ENCODE data around the gene FCRL4. TPM values are rescaled to one million over a fixed set of nuclear protein-coding genes. Genes with fewer than 3 reads are reported as not detected.

FCRL4 gene
- 1 to 10 TPM in 1 of 4 donors, not detected in 3; 2.5 TPM for total RNA-seq

DNA sequence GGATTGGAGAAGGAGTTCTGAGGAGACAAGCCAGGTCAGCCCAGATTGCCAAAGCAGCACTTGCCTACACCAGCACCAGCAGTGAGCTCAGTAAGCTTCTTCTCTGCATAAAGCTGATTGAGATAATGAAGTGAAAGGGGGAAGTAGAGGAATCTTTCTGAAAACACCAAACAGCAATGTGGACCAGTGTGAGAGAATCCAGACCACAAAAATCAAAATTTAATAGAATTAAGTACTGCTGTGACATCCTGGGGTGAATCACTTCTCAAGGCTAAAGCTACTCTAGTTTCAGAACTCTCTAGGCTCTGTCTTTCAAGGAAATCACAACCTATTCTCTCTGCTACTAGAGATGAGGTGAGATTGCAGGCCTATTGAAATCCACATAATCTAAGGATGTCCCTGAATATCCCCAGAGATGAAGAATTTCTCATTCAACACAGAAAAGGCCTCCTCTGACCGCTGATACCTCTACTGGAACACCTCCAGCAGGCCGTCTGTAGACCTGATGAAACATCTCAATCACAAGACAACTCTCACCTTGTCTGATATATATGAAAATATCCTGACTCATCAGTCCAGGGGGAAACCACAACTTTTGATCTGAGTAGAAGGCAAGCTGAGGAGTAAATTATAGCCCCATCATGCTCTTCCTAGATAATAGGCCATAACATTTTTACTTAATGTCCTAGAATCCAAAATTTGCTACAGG is at the start of gene FCRL4:
Gene FCRL4, minus strand, starts transcription at position 127 of the 709 bp plus-strand sequence. CDS start 141 bp downstream, outside the sequence.
- TF ChIP-seq, protein P1, sequence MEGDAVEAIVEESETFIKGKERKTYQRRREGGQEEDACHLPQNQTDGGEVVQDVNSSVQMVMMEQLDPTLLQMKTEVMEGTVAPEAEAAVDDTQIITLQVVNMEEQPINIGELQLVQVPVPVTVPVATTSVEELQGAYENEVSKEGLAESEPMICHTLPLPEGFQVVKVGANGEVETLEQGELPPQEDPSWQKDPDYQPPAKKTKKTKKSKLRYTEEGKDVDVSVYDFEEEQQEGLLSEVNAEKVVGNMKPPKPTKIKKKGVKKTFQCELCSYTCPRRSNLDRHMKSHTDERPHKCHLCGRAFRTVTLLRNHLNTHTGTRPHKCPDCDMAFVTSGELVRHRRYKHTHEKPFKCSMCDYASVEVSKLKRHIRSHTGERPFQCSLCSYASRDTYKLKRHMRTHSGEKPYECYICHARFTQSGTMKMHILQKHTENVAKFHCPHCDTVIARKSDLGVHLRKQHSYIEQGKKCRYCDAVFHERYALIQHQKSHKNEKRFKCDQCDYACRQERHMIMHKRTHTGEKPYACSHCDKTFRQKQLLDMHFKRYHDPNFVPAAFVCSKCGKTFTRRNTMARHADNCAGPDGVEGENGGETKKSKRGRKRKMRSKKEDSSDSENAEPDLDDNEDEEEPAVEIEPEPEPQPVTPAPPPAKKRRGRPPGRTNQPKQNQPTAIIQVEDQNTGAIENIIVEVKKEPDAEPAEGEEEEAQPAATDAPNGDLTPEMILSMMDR (IDR thresholded peaks at IDR 0.05): no peak
- TF ChIP-seq POLR2A (IDR thresholded peaks at IDR 0.05): no peak
- Histone ChIP-seq H3K27ac (no peak within 1 kb of the TSS), H3K27me3 (no peaks in the 10 kb centered on the region), H3K4me1 (peaks cover 0 to 10% (median 0%) of the 10 kb centered on the region in 4 donors), H3K9me3 (no peaks in the 10 kb centered on the region), H3K36me3 (no peaks in the 10 kb centered on the region), H3K4me3 (no peak within 1 kb of the TSS)
- DNase-seq: no peak

DNA sequence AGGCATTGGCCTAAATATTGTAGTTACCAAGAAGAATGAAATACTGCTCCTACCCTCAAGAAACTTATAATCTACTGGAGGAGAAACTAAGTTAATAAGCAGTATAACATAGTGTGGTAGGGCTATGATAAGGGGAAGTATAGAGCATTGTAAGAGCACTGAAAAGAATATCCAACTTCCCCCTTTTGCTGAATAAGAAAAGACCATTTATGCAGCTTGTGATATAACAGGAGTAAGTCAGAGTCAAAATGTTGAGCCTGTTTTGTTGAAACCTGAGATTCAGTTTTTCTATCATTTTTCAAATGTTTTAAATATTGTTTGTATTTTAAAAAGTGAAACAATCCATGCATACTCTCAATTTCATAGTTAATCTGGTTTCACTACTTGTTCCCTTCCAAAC is 48.3 kb upstream of the FCRL4 start:
- H3K27me3 ChIP-seq: no peaks in the 10 kb centered on the region
- DNase-seq: no peak
- no peak overlapping the region for H3K4me3 ChIP-seq
- H3K36me3 ChIP-seq: no peaks in the 10 kb centered on the region
- H3K4me1 ChIP-seq: no peaks in the 10 kb centered on the region
- H3K27ac ChIP-seq: no peak overlapping the region
- TF ChIP-seq POLR2A (IDR thresholded peaks at IDR 0.05): no peak
- TF ChIP-seq, protein P1 (IDR thresholded peaks at IDR 0.05): no peak
- H3K9me3 ChIP-seq: no peaks in the 10 kb centered on the region

- Histone ChIP-seq H3K4me1 (no peaks in the 10 kb centered on the region), H3K36me3 (no peaks in the 10 kb centered on the region), H3K9me3 (no peaks in the 10 kb centered on the region), H3K27me3 (no peaks in the 10 kb centered on the region), H3K27ac (no peak overlapping the region), H3K4me3 (no peak overlapping the region)
- no peak for DNase-seq
- TF ChIP-seq POLR2A (IDR thresholded peaks at IDR 0.05): no peak
- TF ChIP-seq, protein P1 (IDR thresholded peaks at IDR 0.05): no peak
Observed at GRCh38 chr1:157641177-157641576, 43.3 kb upstream of the FCRL4 start.

- no peaks in the 10 kb centered on the region for H3K27me3 ChIP-seq
- TF ChIP-seq POLR2A (IDR thresholded peaks at IDR 0.05): no peak
- TF ChIP-seq, protein P1 (IDR thresholded peaks at IDR 0.05): no peak
- DNase-seq: no peak
Observed at GRCh38 chr1:157639800-157640199, 41.9 kb upstream of the FCRL4 start.

GRCh38 chr1:157628773-157629172 is 30.9 kb upstream of the FCRL4 start:
- no peak overlapping the region for H3K27ac ChIP-seq
- H3K4me1 ChIP-seq: no peaks in the 10 kb centered on the region
- H3K27me3 ChIP-seq: no peaks in the 10 kb centered on the region
- H3K36me3 ChIP-seq: no peaks in the 10 kb centered on the region
- no peak overlapping the region for H3K4me3 ChIP-seq
- no peak for DNase-seq
- TF ChIP-seq, protein P1 (IDR thresholded peaks at IDR 0.05): no peak
- no peak for TF ChIP-seq POLR2A (IDR thresholded peaks at IDR 0.05)
- no peaks in the 10 kb centered on the region for H3K9me3 ChIP-seq

More at GRCh38 chr1:157639800-157640199, 41.9 kb upstream of the FCRL4 start:
- Histone ChIP-seq H3K36me3 (no peaks in the 10 kb centered on the region), H3K9me3 (no peaks in the 10 kb centered on the region), H3K4me3 (no peak overlapping the region), H3K27ac (no peak overlapping the region), H3K4me1 (no peaks in the 10 kb centered on the region)

Data from Peyer's patch (tissue), 4 donors.